Lower lobe of right lung (tissue), 2 donors: Measurements from ENCODE around the gene COL2A1. TPM values are rescaled to one million over a fixed set of nuclear protein-coding genes. Genes with fewer than 3 reads are reported as not detected.

ENCODE experiments used
- ATAC-seq, 2 donors: fragments of 200-7000 bp; cut with Tn5 transposase; one replicate each; pipeline ENCODE4 v1.9.1; 2020 to 2022; ENCODE audit warnings: mild to moderate bottlenecking in 2 of 2, moderate library complexity in 2 of 2
- DNase-seq: peaks from one replicate; pipeline ENCODE4 v3.0.0-alpha.2; 2020
- H3K27ac ChIP-seq: fragments of 200-600 bp; one replicate; pipeline ENCODE4 v1.8.0; 2022
- H3K27me3 ChIP-seq: fragments of 200-600 bp; one replicate; pipeline ENCODE4 v1.8.0; 2022; ENCODE audit warnings: low read depth
- H3K36me3 ChIP-seq: fragments of 200-600 bp; one replicate; pipeline ENCODE4 v1.8.0; 2022; ENCODE audit warnings: mild to moderate bottlenecking
- H3K4me1 ChIP-seq: fragments of 200-600 bp; one replicate; pipeline ENCODE4 v1.8.0; 2022
- H3K4me3 ChIP-seq: fragments of 200-600 bp; one replicate; pipeline ENCODE4 v1.8.0; 2022; ENCODE audit warnings: mild to moderate bottlenecking
- H3K9me3 ChIP-seq: fragments of 200-600 bp; one replicate; pipeline ENCODE4 v1.8.0; 2022
- CTCF ChIP-seq: fragments of 200-600 bp; IDR thresholded peaks from one replicate; pipeline ENCODE4 v1.8.0; 2022; ENCODE audit warnings: antibody characterized with exemption, mild to moderate bottlenecking
- intact Hi-C: fragments of 100-400 bp; cut with DNase I; formaldehyde crosslinking; loops from one replicate; pipeline ENCODE4 v1.11.0; 2022
- total RNA-seq: library from RNA; stranded (reverse); fragmentation: NEBNext Ultra II Directional; extraction: Animal tissue kit (Norgen Biotek cat#: 25700); gene quantifications from one replicate; pipeline ENCODE4 v1.2.1, GENCODE V29; 2021
- donor health status: DM: no; HTN: yes; CAD: no; lungs with severe emphysema.

The COL2A1 gene
- total RNA-seq, 1 donor from 2014 or later = not detected

GRCh38 chr12:47945341-47945728, 58.9 kb downstream of the COL2A1 start:
- intact Hi-C loops = no loop called here
- H3K27ac ChIP-seq = no peak overlapping the region
- H3K36me3 ChIP-seq = no peaks in the 10 kb centered on the region
- ATAC-seq (no peak), DNase-seq (no peak)
- TF ChIP-seq CTCF = no peak
- no peak overlapping the region for H3K4me3 ChIP-seq
- H3K27me3 ChIP-seq = peaks cover 18% of the 10 kb centered on the region
- H3K9me3 ChIP-seq = no peaks in the 10 kb centered on the region
- peaks cover 9% of the 10 kb centered on the region for H3K4me1 ChIP-seq

- no peak overlapping the region for H3K27ac ChIP-seq
- DNase-seq (no peak), ATAC-seq (no peak)
- H3K4me3 ChIP-seq = no peak overlapping the region
- H3K4me1 ChIP-seq = peaks cover 9% of the 10 kb centered on the region
- intact Hi-C loops = no loop called here
- H3K36me3 ChIP-seq = no peaks in the 10 kb centered on the region
- no peak for TF ChIP-seq CTCF
- no peaks in the 10 kb centered on the region for H3K9me3 ChIP-seq
- peaks cover 18% of the 10 kb centered on the region for H3K27me3 ChIP-seq
Observed at GRCh38 chr12:47944685-47945340, 59.5 kb downstream of the COL2A1 start.

- H3K36me3 ChIP-seq = no peaks in the 10 kb centered on the region
- TF ChIP-seq CTCF = no peak
- ATAC-seq (no peak), DNase-seq (no peak)
- no peak overlapping the region for H3K27ac ChIP-seq
- H3K9me3 ChIP-seq = no peaks in the 10 kb centered on the region
- no peak overlapping the region for H3K4me3 ChIP-seq
- H3K4me1 ChIP-seq = peaks cover 9% of the 10 kb centered on the region
- intact Hi-C loops = no loop called here
- peaks cover 18% of the 10 kb centered on the region for H3K27me3 ChIP-seq
Observed at GRCh38 chr12:47943623-47944340, 60.5 kb downstream of the COL2A1 start.

- no peak for TF ChIP-seq CTCF
- peaks cover 18% of the 10 kb centered on the region for H3K27me3 ChIP-seq
- ATAC-seq (peak; percentile 14 to 25), DNase-seq (no peak)
- intact Hi-C loops = no loop called here
- H3K27ac ChIP-seq = no peak overlapping the region
- no peaks in the 10 kb centered on the region for H3K9me3 ChIP-seq
- no peaks in the 10 kb centered on the region for H3K36me3 ChIP-seq
- H3K4me3 ChIP-seq = no peak overlapping the region
- H3K4me1 ChIP-seq = peaks cover 7% of the 10 kb centered on the region
Observed at GRCh38 chr12:47942614-47943225, 61.6 kb downstream of the COL2A1 start.

- TF ChIP-seq CTCF = no peak
- no peak overlapping the region for H3K4me3 ChIP-seq
- intact Hi-C loops = no loop called here
- no peaks in the 10 kb centered on the region for H3K36me3 ChIP-seq
- no peak overlapping the region for H3K27ac ChIP-seq
- no peak for DNase-seq
- H3K9me3 ChIP-seq = no peaks in the 10 kb centered on the region
- ATAC-seq = peak in 1 of 2 donors; percentile 20
- peaks cover under 1% of the 10 kb centered on the region for H3K4me1 ChIP-seq
- peaks cover 18% of the 10 kb centered on the region for H3K27me3 ChIP-seq
Observed at GRCh38 chr12:47941871-47942613, 62.2 kb downstream of the COL2A1 start.
